K562 (cell line): ENCODE measurements around the gene ATMIN. TPM values are rescaled to one million over a fixed set of nuclear protein-coding genes. Genes with fewer than 3 reads are reported as not detected.

ENCODE experiments used
- CEBPZ ChIP-seq: fragments of 150-350 bp; IDR thresholded peaks from 2 replicates; pipeline ENCODE4 v1.6.1; 2014; ENCODE audit warnings: low read depth, mild to moderate bottlenecking, low read length, borderline replicate concordance
- DMBX1 ChIP-seq: fragments of 250-450 bp; sonication (Bioruptor Pico); IDR thresholded peaks from 2 replicates; pipeline ENCODE4 v1.8.0; 2022; ENCODE audit warnings: inconsistent platforms, mild to moderate bottlenecking, moderate library complexity, borderline replicate concordance
- E2F4 ChIP-seq: sonication (generic); formaldehyde crosslinking; IDR thresholded peaks from 2 replicates; pipeline ENCODE4 v1.8.0; 2022; ENCODE audit warnings: mild to moderate bottlenecking, low read depth, missing genetic modification reagents
- ILK ChIP-seq: fragments of 450-650 bp; IDR thresholded peaks from 2 replicates; pipeline ENCODE4 v1.6.1; 2016; ENCODE audit warnings: missing genetic modification characterization, low read depth, mild to moderate bottlenecking, missing compliant biosample characterization, moderate library complexity, borderline replicate concordance
- MCM2 ChIP-seq: fragments of 450-650 bp; IDR thresholded peaks from 2 replicates; pipeline ENCODE4 v1.6.1; 2017; ENCODE audit warnings: low read depth, mild to moderate bottlenecking
- MCM5 ChIP-seq: fragments of 450-650 bp; IDR thresholded peaks from 2 replicates; pipeline ENCODE4 v1.6.1; 2016; ENCODE audit warnings: low read depth
- MEF2D ChIP-seq: conservative IDR thresholded peaks from 2 replicates; pipeline ENCODE4 v1.6.1; 2016; ENCODE audit warnings: low read depth, missing genetic modification characterization, missing compliant biosample characterization
- PHF20 ChIP-seq: fragments of 450-650 bp; IDR thresholded peaks from 2 replicates; pipeline ENCODE4 v1.6.1; 2018; ENCODE audit not compliant: partially characterized antibody
- ZNF212 ChIP-seq: fragments of 450-650 bp; formaldehyde crosslinking; IDR thresholded peaks from 2 replicates; pipeline ENCODE4 v1.4.0; 2020; ENCODE audit warnings: mild to moderate bottlenecking
- ZNF318 ChIP-seq, 2 experiments: fragments of 450-650 bp; IDR thresholded peaks; 2 replicates each; pipeline ENCODE4 v1.6.1; 2016; ENCODE audit warnings: mild to moderate bottlenecking in 2 of 2, borderline replicate concordance in 1 of 2, low read depth in 1 of 2, moderate library complexity in 1 of 2
- polyA plus RNA-seq, 8 experiments: library from polyadenylated mRNA; depleted of rRNA in 4 of 8; stranded (reverse) in 5 of 8; unstranded in 3 of 8; fragments of >200 nt; fragmentation: Nextera tagmentation in 2 of 8; fragmentation: Illumina TruSeq in 1 of 8; extraction: Ambion mirVana in 2 of 8; extraction: Trizol in 1 of 8; gene quantifications; 2 replicates each; pipeline versions ENCODE4 v1.2.1 to v1.2.3, GENCODE V29; 2011 to 2014; ENCODE audit warnings: inconsistent platforms in 1 of 8, missing spikeins in 1 of 8
- total RNA-seq, 7 experiments: library from RNA; depleted of rRNA in 6 of 7; stranded (reverse); fragments of >200 nt in 6 of 7; fragmentation: Illumina TruSeq in 2 of 7; extraction: Trizol in 2 of 7; gene quantifications; 2 replicates each; pipeline versions ENCODE4 v1.2.1 to v1.2.3, GENCODE V29; 2011 to 2021; ENCODE audit warnings: low replicate concordance in 1 of 7
- TF ChIP-seq, protein P1 (sequence below): fragments of 450-650 bp; IDR thresholded peaks from 2 replicates; pipeline ENCODE4 v1.6.1; 2014; ENCODE audit warnings: low read depth, mild to moderate bottlenecking, moderate library complexity, borderline replicate concordance

The ATMIN gene
- total and polyA plus RNA-seq, 9 of the 15 experiments (the other 6 are each of a cell fraction or from before 2014, with no cell fraction given), result 6.7 to 40.9 (median 23.4) TPM

GRCh38 chr16:81095953-81096714 lies 60.5 kb downstream of the ATMIN start, which contains the start of gene GCSH (continued):
- TF ChIP-seq E2F4 (CRISPR knock-in tag), result peak; percentile 55
- no peak for TF ChIP-seq ZNF318 (IDR thresholded peaks at IDR 0.05; ENCODE audit: borderline replicate concordance in 1 of 2, low read depth in 1 of 2)
- TF ChIP-seq DMBX1 (CRISPR knock-in tag), result no peak
- TF ChIP-seq MEF2D (tag), result no peak
- TF ChIP-seq CEBPZ, result no peak
- TF ChIP-seq MCM5, result no peak
- TF ChIP-seq PHF20, result peak; percentile 53
- no peak for TF ChIP-seq ILK (tag)
- TF ChIP-seq, protein P1, sequence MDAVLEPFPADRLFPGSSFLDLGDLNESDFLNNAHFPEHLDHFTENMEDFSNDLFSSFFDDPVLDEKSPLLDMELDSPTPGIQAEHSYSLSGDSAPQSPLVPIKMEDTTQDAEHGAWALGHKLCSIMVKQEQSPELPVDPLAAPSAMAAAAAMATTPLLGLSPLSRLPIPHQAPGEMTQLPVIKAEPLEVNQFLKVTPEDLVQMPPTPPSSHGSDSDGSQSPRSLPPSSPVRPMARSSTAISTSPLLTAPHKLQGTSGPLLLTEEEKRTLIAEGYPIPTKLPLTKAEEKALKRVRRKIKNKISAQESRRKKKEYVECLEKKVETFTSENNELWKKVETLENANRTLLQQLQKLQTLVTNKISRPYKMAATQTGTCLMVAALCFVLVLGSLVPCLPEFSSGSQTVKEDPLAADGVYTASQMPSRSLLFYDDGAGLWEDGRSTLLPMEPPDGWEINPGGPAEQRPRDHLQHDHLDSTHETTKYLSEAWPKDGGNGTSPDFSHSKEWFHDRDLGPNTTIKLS, result peak; percentile 55; the same call in 1 of the 2 replicates
- TF ChIP-seq ZNF212 (CRISPR knock-in tag), result no peak
- no peak for TF ChIP-seq MCM2
